Central memory CD8-positive, alpha-beta T cell (primary cell): ENCODE data around the gene CCDC93.

Experiments
- ATAC-seq: fragments of 150-1000 bp; cut with Tn5 transposase; replicated peaks from 2 replicates; pipeline ENCODE4 v1.10.0; 2022; ENCODE audit warnings: mild to moderate bottlenecking, moderate FRiP score, moderate number of reproducible peaks; ENCODE audit not compliant: poor library complexity, severe bottlenecking; ENCODE audit errors: extremely low read depth
- DNase-seq, 2 donors: peaks; one replicate each; pipeline ENCODE4 v3.0.0; 2021; ENCODE audit warnings: low spot score in 2 of 2
- H3K27ac Mint-ChIP-seq: one replicate; pipeline ENCODE4 v1.8.0; 2022; ENCODE audit warnings: low read depth, mild to moderate bottlenecking, moderate library complexity, mixed read lengths
- H3K27me3 Mint-ChIP-seq: one replicate; pipeline ENCODE4 v1.8.0; 2022; ENCODE audit warnings: mixed read lengths
- H3K36me3 Mint-ChIP-seq: one replicate; pipeline ENCODE4 v1.8.0; 2022; ENCODE audit warnings: mild to moderate bottlenecking, moderate library complexity, mixed read lengths; ENCODE audit not compliant: insufficient read depth
- H3K4me1 Mint-ChIP-seq: one replicate; pipeline ENCODE4 v1.8.0; 2022; ENCODE audit warnings: mixed read lengths
- H3K4me3 Mint-ChIP-seq: one replicate; pipeline ENCODE4 v1.8.0; 2022; ENCODE audit warnings: mild to moderate bottlenecking, moderate library complexity, mixed read lengths
- H3K9me3 Mint-ChIP-seq: one replicate; pipeline ENCODE4 v1.8.0; 2022; ENCODE audit warnings: mixed read lengths

The CCDC93 gene

GRCh38 chr2:117888897-117889296 lies 125.0 kb downstream of the CCDC93 start:
- H3K9me3 Mint-ChIP-seq, result peaks cover under 1% of the 10 kb centered on the region
- H3K4me3 Mint-ChIP-seq, result no peak overlapping the region

GRCh38 chr2:117885308-117885707 lies 128.6 kb downstream of the CCDC93 start:
- ATAC-seq (no peak), DNase-seq (no peak)
- peaks cover 40% of the 10 kb centered on the region for H3K27me3 Mint-ChIP-seq
- no peaks in the 10 kb centered on the region for H3K4me1 Mint-ChIP-seq
- H3K36me3 Mint-ChIP-seq, result no peaks in the 10 kb centered on the region
- H3K27ac Mint-ChIP-seq, result no peak overlapping the region
- no peak overlapping the region for H3K4me3 Mint-ChIP-seq
- peaks cover 7% of the 10 kb centered on the region for H3K9me3 Mint-ChIP-seq

More at GRCh38 chr2:117888897-117889296, 125.0 kb downstream of the CCDC93 start:
- no peak overlapping the region for H3K27ac Mint-ChIP-seq
- no peaks in the 10 kb centered on the region for H3K4me1 Mint-ChIP-seq
- DNase-seq, result no peak
- peaks cover 2% of the 10 kb centered on the region for H3K36me3 Mint-ChIP-seq
- no peak for ATAC-seq
- peaks cover 29% of the 10 kb centered on the region for H3K27me3 Mint-ChIP-seq

GRCh38 chr2:117879003-117879402 lies 134.9 kb downstream of the CCDC93 start:
- Mint-ChIP-seq H3K27me3 (peaks cover 84% of the 10 kb centered on the region), H3K9me3 (peaks cover 7% of the 10 kb centered on the region), H3K27ac (no peak overlapping the region), H3K4me1 (no peaks in the 10 kb centered on the region), H3K36me3 (peaks cover 2% of the 10 kb centered on the region), H3K4me3 (no peak overlapping the region)
- ATAC-seq (no peak), DNase-seq (no peak)

- Mint-ChIP-seq H3K4me1 (no peaks in the 10 kb centered on the region), H3K9me3 (no peaks in the 10 kb centered on the region), H3K27me3 (peaks cover 72% of the 10 kb centered on the region), H3K4me3 (no peak overlapping the region), H3K27ac (no peak overlapping the region), H3K36me3 (peaks cover 2% of the 10 kb centered on the region)
- ATAC-seq, result no peak
- DNase-seq, result no peak
Observed at GRCh38 chr2:117875786-117876185, 138.1 kb downstream of the CCDC93 start.
